NCI-H510A (cell line): ENCODE results near the gene MYT1.
"Not testable (repeated sequence)": the region's sequence is repeated elsewhere in the genome, so short reads cannot be mapped to it uniquely, and the experiment has no call there.

Experiments
- DNase-seq: peaks from one replicate; lab custom pipeline; 2025; lab: John Stamatoyannopoulos, UW

Gene MYT1

DNA sequence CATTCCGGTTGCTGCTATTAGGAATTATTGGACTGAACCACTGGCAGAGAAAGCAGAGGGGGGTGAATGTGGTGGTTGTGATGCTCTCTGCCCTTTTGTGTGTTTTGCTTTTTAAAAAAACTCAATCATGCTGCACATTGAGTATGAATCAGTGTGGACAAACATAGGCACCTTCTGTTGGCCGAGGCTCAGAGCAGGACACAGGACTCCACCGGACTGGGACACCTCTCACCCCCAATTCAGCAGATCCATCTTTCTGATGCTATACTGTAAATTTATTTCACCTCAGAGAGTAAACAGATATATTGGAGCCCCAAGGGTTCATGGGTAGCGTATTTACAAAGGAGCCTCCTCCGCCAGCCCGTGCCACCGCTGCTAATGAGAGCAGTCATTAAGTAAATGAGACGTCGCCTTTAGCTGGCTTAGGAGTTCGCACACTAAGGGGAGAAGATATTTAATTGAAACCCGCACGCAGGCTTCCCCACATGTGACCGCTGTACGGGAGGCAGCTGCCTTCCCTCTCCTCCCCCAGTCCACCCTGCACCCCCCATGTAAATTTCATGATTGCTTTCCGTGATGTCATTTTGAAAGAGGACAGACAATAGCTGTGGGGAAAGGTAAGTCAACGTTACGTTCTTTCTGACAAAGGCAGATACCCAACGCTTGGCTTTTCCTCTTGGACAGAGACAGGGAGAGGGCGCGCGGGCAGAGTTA lies at the start of gene MYT1:
Gene MYT1, plus strand, starts transcription at position 330 of the 714 bp plus-strand sequence. CDS start 34,410 bp downstream, outside the sequence.
- DNase-seq, result peak; percentile 71

DNA sequence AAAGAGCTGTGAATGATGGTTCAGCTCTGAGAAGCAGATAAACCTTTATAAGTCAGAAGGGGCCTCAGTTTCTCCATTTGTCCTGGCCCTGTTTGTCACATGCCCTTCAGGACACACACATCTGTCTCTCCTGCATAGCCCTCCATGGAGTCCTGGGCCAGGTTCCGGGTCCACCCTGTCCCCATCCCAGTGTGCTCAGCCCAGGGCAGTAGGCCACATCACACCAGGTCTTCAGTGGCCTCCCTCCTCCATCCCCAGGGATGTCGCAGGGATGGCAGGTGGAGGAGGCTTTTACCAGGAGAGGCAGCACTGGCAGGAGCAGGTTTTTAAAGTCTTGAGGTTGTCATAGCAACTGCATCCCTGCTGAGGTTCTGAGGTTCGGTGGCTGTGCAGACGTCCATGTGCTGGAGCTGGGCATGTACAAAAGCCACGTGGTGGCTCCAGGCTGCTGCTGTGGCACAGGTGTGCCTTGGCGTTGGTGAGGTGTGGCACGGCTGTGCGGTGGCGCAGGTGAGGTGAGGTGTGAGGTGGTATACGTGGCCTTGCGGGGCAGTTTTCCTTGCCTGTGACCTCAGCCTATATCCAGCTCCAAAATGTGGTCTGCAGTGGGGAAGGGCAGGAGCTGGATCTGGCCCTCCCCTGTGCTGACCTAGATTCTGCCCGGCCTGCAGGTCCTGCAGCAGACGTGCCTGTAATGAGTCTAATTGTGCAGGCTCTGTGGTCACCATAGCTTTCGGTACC lies 48.9 kb upstream of the MYT1 start:
- no peak for DNase-seq

DNA sequence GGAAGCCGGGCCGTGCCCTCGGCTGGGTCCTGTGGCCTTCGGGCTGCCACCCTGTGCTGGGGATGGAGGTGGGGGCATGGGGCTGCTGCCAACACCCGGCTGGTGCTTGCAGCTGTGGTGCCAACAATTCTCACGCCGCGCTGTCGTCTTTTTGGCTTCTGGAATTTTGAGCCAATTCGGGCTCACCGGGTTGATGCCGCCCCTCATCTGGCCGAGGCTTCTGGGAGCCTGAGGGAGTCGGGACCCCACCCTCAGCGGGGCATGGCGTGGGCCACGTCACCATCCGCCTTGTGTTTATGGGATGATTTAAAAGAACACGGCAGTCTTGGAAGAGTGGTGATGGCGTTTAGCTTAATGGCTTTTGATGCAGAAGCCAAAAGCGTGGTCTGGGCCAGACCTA lies 48.2 kb upstream of the MYT1 start:
- no peak for DNase-seq

DNA sequence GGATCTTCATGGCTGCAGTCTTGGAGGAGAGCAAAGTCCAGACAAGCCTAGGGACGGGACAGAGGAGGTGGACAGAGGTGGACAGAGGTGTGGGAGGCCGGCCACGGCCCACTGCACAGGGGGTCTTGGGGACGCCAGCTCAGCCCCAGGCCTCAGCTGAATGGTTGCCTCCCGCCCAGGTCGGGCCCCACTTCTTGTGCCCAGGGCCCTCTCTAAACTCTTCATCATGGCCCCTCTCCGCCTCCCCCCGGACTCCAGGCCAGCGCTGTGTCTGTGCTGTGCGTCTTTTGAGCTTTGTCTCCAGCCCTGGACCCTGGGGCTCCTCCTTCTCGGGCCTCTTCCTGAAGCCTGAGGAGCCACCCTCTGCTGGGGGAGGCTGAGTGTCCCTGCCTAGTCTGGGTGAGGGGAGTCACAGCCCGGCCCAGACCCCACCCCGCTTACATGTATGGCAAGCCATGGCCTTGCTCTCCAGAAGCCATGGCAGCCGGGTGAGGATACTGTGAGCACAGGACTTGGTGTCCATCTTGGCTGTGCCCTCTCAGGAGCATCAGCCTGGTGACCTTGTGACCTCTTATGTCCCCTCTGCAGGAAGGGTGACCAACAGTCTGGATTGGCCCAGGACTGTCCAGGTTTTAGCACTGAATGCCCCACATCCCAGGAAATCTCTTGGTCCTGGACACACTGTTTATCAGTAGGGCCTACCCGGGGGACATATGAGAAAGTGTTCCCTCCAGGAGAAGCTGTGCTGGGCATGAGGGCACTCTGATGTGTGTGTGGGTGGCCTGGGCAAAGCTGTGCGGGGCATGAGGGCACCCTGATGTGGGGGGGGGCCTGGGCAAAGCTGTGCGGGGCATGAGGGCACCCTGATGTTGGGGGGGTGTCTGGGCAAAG lies 47.5 kb upstream of the MYT1 start:
- no peak for DNase-seq

DNA sequence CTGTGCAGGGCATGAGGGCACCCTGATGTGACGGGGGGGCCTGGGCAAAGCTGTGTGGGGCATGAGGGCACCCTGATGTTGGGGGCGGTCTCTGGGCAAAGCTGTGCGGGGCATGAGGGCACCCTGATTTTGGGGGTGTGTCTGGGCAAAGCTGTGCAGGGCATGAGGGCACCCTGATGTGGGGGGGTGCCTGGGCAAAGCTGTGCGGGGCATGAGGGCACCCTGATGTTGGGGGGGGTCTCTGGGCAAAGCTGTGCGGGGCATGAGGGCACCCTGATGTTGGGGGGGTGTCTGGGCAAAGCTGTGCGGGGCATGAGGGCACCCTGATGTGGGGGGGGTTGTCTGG lies 46.8 kb upstream of the MYT1 start:
- DNase-seq, result not testable (repeated sequence)

DNA sequence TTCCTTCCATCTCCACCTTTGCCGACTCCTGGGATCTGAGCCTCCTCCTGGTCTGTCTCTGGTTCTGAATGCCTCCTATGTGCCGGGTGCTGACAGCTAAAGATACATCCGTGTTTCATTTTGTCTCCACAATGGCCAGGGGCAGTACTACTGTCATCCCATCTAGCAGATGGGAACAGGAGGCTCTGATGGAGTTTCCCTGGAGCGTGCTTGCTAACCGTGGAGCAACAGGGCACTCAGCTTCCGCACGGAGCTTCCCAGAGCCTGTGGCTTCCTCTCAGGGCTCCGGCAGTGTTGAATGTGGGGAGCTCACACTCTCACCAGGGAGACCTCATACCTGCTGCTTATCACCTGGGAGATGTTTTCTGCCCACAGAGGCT lies 45.0 kb upstream of the MYT1 start:
- DNase-seq, result no peak

DNA sequence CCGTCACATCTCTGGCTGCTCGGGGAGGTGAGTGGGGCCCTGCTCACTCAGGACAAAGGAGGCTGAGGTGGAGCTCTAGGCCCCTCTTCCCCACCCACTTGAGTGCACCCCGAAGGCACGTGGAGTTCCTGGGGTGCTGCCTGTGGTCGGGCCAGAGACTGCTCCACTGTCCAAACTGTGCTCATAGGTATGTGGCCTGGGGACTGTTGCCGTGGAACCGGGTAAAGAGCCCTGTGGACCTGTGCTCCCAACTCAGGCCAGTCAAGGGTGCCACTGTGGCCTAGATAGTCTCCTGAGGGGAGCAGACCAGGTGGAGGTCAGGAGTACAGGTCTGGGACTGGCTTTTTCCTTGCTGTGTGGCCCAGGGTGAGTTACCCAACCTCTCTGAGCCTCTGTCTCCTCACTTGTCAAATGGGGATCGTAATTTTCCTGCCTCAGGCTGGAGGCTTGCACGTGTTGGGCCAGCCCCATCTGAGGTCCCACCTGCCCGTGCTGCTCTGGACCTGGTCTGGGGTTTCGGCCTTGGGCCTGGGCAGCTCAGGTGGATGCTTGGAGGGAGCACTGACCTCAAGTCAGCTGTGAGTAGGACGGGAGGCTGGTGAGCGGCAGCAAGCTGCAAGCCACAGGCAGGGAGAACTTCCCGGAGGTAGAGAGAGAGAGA lies 44.4 kb upstream of the MYT1 start:
- DNase-seq, result no peak

DNA sequence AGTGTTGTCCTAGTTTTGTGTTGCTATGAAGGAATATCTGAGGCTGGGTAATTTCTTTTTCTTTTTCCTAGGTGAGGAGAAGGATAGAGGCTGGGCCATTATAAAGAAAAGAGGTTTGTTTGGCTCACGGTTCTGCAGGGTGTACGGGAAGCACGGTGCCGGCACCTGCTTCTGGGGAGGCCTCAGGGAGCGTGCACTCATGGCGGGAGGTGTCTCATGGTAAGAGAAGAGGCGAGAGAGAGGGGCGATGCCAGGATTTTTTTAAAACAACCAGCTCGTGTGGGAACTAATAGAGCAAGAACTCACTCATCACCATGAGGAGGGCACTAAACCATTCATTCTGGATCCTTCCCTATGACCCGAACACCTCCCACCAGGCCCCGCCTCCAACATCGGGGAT lies 42.7 kb upstream of the MYT1 start:
- DNase-seq, result no peak

DNA sequence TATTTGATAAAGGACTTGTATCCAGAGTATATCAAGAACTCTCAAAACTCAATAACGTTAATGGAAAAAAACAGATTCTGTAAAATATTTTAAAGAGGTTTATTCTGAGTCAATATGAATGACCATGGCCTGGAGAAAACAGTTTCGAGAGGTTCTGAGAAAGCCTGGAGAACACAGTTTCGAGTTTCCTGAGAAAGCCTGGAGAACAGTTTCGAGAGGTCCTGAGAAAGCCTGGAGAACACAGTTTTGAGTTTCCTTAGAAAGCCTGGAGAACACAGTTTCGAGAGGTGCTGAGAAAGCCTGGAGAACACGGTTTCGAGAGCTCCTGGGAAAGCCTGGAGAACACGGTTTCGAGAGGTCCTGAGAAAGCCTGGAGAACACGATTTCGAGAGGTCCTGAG lies 41.3 kb upstream of the MYT1 start:
- not testable (repeated sequence) for DNase-seq

DNA sequence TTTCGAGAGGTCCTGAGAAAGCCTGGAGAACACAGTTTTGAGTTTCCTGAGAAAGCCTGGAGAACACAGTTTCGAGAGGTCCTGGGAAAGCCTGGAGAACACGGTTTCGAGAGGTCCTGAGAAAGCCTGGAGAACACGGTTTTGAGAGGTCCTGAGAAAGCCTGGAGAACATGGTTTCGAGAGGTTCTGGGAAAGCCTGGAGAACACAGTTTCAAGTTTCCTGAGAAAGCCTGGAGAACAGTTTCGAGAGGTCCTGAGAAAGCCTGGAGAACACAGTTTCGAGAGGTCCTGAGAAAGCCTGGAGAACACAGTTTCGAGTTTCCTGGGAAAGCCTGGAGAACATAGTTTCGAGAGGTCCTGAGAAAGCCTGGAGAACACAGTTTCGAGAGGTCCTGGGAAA lies 40.7 kb upstream of the MYT1 start:
- DNase-seq, result not testable (repeated sequence)

DNA sequence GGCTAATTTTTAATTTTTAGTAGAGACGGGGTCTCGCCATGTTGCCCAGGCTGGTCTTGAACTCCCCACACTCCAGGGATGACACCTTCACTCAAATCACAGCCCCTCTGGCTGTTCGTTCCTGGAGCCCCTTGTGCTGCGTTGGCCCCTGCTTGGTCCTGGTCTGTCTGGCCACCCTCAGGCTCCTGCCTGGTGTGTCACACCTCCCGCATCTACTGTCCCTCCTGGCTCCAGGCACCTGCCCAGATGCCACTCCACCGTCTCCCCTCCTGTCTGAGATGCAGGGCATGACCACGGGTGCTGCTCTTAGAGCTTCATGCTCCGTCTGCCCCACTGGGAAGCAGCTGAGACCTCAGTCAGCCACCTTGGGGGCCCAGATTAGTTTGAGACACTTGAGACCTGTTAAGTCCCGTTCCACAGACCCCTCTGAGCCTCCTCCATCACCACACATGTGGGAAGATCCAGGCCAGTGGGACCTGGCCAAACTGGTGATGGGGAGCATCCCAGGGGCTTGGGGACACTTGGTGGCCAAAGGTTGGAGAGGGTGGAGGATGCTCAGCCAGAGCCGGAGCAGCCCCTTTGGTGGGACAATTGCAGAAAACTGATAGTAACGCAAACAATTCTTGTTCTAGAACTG lies 35.0 kb upstream of the MYT1 start:
- no peak for DNase-seq

DNA sequence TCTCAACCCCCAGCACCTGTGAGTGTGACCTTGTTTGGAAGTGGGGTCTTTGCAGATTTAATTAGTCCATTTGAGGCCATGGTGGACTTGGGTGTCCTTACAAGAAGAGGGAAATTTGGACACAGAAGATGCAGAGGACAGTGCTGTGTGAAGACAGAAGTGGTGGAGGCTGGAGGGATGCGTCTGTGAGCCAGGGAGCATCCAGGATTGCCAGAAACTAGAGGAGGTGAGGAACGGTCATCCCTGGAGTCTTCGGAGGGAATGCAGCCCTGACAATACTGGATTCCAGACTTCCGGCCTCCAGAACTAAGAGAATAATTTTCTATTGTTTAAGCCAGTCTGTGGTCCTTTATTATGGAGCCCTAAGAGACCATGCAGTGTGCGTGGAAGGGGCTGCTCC lies 34.0 kb upstream of the MYT1 start:
- no peak for DNase-seq

DNA sequence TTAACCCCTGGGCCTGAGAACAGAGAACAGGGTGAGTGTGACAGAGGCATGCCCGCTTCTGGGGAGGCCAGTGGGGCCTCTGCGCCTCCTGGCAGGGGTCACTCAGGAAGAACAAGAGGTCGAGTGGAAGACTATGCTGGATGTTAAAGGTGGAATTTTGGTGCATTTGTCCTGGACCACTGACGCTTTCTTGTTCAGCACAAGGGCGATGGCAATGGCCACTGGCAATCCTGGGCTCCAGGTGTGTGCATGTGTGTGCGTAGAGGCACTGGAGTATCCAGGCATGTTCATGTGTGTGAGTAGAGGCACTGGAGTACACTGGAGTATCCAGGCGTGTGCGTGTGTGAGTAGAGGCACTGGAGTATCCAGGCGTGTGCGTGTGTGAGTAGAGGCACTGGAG lies 33.4 kb upstream of the MYT1 start:
- DNase-seq, result no peak

DNA sequence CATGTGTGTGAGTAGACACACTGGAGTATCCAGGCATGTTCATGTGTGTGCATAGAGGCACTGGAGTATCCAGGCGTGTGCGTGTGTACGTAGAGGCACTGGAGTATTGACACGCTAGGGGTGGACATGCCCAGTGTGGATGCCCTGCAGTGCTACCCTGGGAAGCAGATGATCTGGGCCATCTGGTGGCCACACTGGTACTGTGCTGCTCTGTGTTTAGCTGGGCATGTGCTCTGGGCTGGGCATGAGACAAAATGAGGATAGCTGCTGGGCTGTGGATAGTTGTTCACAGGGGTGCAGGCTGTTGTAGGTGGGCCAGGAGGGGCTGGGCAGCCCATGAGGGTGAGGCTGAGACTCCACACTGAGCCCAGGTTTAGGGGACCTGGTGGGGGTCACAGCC lies 32.8 kb upstream of the MYT1 start:
- DNase-seq, result no peak

DNA sequence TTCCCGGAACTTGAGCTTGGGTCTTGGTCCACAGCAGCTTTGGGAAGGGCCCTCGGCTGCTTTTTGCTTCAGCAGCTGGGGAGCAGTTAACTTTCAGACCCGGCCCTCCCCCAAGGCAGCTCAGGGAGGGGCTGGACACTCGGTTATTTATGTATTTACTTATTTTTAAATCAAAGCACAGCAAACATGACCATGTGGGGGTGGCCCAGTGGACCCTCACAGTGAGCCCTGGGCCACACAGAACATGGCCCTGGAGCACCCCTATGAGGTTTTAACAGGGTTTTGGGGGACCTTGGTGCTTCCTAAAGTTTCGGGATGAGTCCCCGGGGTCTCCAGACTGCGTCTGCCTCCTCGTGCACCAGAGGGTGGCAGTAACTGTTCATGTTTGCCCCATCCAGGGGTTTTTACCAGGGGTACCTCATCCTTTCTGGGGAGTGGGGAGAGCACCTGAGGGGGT lies 30.3 kb upstream of the MYT1 start:
- DNase-seq, result no peak

DNA sequence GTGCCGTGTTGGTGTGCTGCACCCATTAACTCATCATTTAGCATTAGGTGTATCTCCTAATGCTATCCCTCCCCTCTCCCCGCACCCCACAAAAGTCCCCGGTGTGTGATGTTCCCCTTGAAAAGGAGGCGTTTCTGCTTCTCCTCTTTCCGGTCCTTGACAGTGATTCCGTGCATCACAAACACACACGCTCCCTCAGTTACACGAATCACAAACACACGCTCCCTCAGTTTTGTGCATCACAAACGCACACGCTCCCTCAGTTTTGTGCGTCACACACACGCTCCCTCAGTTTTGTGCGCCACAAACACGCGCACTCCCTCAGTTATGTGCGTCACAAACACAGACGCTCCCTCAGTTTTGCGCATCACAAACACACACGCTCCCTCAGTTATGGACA lies 29.5 kb upstream of the MYT1 start:
- not testable (repeated sequence) for DNase-seq

DNA sequence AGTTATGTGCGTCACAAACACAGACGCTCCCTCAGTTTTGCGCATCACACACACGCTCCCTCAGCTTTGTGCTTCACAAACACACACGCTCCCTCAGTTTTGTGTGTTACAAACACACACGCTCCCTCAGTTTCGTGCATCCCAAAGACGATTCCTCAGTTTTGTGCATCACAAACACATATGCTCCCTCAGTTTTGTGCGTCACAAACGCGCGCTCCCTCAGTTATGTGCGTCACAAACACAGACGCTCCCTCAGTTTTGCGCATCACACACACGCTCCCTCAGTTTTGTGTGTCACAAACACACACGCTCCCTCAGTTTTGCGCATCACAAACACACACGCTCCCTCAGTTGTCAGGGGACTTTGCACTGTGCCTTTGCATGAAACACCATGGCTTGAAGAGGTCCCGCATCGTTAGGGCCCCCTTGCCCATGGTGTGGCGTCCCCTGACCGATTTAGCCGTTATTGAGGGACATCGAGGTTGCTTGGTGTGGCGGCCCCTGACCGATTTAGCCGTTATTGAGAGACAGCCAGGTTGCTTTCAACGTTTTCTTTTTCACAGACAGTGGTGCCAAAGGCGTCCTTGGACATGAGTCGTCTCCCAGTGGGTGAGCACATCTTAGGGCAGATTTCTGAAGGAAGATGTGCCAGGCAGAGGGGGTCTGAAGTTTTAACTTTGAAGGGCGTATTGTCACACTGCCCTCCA lies 28.1 kb upstream of the MYT1 start:
- DNase-seq, result no peak

DNA sequence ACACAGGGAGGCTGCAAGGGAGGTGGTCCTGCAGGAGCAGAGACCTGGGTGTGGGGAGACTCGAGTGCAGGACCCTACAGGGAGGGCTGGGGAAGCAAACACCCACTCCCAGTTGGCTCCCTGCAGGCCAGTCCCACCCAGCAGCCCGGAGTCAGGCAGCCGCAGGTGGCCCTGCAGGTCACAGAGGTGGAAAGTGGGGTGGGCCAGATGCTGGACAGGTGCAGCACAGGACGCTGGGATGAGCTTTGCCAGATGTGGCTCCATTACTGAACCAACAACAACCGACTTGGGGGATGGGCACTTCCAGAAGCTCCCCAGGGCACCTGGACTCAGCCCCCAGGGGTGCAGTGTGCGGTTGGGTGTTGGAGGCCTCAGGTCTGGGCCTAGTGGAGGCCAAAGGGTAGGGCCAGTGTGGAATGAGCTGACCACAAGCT lies 26.6 kb upstream of the MYT1 start:
- no peak for DNase-seq

DNA sequence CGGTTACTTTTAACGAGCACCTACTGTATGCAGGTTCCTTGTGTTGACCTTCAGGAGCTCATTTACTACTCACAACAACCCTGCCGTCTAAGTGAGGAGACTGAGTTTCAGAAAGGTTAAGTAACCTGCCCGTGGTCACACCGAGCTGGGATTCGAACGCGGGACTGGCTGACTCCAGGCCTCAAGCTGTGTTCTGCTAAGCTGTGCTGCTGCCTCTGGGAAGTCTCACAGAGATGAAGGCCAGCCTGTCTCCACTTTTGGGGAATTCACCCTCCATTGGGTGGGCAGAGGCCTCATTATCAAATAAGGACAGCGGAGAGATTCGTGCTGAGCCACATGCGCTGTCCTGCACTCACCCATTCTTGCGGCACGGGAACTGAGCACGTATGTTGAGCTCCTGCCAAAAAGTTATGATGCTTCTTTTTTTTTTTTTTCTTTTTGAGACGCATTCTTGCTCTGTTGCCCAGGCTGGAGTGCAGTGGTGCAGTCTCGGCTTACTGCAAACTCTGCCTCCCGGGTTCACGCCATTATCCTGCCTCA lies 25.9 kb upstream of the MYT1 start:
- no peak for DNase-seq

DNA sequence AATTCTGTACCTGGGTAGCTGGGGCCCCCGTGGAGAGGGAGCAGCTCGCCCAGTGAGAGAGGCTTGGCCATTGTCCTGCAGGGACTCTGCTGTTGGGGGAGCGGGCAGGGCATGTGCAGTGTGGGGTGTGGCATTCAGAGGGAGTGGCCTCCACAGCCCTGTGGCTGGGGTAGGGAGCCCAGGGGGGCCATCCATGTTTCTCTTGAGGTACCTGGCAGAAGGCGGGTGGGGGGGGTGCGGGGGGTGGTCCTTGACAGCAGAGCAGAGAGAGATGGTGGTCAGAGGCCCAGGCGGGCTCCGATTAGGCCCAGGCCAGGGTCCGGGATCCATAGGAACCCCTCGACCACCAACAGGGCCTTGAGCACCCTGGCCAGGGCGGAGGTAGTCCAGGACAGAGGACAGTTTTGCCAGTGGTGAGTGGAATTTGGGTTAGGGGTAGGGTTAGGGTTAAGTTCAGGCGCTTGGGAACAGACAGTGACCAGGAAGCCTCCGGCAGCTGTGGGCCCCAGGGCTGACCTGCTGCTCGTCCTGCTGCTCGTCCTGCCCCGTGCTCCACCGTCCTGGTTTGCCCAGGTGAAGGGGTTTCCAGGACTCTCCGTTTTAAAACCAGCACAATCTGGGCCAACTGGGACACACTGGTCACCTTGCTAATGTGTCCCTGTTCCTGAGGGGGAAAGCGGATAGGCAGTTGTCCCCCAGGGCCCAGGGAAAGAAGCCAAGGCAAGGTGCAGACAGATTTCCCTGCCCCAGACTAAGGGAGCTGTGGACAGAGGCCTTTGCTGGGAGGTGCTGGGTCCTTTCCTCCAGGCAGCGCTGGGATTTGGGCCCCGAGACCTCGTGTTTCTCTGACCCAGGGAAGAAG lies 24.8 kb upstream of the MYT1 start:
- no peak for DNase-seq
